HG02610 (cell line): ENCODE data around the gene COX4I1.

Source experiments
- ATAC-seq: cut with Tn5 transposase; IDR thresholded peaks from one replicate; pipeline ENCODE4 v1.9.1; 2021; ENCODE audit warnings: mild to moderate bottlenecking, moderate library complexity; ENCODE audit not compliant: unreplicated experiment

Gene COX4I1

DNA sequence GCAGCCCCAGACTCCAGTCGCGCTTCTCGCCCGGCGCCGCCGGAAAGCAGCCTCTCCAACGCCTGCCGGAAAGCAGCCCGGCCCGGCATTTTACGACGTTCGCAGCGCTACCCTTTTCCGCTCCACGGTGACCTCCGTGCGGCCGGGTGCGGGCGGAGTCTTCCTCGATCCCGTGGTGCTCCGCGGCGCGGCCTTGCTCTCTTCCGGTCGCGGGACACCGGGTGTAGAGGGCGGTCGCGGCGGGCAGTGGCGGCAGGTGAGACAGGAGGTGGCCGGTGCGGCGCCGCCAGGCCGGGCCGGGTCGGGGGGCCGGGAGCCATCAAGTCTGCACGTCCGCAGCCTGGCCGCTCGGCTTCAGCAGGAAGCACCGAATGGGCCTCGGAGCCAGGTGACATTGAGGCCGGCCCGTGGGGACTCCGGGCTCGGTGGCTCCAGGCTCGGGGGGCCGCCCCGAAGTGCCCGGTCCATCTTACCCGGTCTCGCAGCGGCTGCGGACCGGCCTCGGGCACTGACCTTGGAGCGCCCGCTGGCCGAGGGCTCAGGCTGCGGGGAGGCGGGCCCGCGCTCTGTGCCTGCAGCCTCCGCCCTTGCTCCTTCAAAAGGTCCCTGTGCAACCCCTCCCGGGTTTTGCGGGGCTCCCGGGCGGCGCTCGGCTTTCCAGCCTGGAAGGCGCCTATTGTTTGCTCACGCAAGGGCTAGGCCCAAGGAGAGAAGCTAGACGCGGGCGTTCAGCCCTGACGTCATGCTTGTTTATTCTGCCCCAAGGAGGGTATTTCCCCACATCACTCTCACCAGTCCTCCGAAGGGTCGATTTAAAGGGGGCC is at the start of gene COX4I1, which contains the start of gene EMC8:
Gene COX4I1 (plus strand): TSS at position 199 of the 824 bp plus-strand sequence. CDS start 1,511 bp downstream, outside the sequence.
Gene EMC8 (minus strand): TSS at position 48 of the 824 bp plus-strand sequence. CDS start 249 bp downstream, outside the sequence.
- peak; percentile 80 for ATAC-seq

- no peak for ATAC-seq
Observed at GRCh38 chr16:85749771-85750145, 49.7 kb upstream of the COX4I1 start.

- ATAC-seq, result no peak
Observed at GRCh38 chr16:85750146-85750826, 49.2 kb upstream of the COX4I1 start.

DNA sequence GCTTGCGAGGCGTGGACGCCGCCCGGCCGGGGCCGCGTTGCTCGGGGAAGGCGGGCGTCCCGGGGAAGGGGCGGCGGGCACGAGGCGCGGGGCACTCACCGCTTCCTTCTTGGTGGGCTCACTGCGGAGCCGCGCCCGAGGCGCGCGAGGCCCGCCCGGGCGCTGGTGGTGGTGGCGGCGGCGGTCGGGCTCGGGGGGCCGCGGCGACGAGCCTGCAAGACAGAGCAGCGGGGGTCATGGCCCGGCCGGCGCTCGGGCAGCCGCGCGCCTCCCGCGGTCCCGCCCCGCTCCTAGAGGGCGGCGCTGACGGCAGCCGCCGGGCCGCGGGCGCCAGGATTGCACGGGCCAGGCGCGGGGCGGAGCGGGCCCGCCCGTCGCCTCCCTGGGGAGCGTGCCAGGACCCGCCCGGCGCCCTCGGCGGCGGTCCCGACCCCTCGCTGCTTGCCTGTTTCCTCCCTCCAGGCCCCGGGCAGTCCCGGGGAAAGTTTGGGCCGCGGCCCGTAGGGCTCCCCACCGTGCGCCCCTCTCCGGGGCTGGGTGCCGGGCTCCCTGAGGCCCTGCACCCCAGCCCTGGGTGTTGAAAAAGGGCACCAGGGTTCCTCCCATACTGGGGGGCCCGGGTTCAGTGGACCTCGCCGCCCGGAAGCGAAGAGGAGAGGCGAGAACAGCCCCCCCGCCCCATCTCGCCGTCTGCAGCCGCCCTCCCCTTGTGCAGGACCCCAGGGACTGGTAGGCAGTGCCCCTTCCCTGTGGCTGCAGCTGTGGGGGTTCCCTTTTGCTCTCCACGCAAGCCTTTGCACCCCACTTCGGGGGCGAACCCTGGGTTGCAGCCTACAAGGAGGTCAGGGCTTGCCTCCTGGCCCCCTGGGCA is 48.4 kb upstream of the COX4I1 start, which contains the start of gene C16orf74:
Gene C16orf74 (minus strand): TSS at position 270 of the 871 bp plus-strand sequence. CDS start 15,879 bp downstream, outside the sequence.
- ATAC-seq, result peak; percentile 43

DNA sequence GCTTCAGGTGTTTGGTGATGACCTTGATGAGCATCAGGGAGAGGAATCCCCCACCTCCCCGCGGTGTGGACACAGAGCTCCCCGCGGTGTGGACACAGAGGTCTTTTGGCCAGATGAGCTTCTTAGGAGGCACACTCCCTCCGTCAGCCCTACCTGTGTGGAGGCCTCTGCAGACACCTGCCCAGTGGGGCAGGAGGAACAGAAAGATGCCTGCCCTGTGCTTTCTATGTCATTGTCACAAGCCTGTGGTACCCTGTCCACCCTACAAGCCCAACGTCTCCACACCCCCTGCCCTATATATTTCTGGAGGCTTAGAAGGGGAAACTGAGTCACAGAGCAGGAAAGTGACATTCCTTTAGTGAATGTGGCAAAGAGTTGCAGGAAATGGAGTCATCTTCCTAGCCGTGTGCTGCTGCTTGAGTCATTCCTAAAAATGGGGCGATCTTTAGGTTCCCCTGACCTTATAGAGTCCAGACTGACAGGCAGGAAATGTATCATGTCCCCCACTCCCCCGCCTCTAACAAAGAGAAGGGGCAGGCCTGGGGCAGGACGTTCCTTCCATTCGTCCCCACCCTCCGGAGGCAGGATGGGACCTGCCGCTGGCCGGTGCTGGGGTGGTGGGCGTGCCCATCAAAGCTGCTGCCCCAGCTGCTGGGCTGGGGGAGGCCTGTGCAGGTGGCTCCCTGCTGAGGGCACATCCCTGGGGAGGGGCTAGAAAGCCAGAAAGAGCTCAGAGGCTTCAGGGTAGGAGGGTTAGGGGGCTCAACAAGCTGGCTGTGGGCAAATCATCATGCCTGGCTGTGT is 47.6 kb upstream of the COX4I1 start:
- ATAC-seq, result no peak

DNA sequence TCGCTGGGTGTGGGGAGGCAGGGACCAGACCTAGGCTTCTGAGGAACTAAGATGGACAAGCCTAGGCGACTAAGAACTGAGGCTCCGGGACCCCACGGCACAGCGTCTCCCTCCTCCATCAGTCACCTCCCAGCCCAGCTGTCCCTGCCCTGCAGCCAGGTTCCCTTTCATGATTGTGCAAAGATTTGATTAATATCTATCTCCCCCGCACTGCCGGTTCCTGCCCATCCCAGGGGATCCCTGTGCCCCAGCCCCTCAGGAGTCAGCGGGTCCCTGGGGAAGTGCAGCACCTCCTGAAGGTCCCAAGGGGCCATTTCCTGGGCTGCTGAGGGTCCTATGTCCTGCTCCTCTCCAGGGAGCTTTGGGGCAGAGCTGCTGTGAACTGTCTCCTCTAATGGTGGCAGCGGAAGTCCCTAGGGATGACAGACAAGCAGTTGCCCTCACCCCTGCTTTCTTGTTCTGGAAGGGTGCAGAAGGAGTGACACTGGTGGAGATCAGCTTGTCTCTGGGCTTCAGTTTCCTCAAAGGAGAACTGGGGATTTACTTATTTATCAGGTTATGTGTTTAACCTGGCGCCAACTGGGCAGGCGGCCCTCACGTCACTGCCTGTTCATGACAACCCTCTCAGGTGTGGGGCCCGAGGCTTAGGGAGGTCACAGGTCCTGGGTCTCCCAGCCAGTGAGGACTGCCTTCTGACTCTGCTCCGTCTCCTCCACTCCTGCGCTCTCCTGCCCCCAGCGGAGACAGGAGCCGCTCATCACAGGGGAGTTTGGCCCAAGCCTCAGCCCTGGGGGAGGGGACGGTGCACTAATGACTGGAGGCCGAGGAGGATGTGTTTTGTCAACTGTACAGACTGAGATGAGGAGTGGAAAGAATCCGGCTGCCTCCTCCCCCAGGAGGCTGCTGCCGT is 46.7 kb upstream of the COX4I1 start:
- no peak for ATAC-seq

DNA sequence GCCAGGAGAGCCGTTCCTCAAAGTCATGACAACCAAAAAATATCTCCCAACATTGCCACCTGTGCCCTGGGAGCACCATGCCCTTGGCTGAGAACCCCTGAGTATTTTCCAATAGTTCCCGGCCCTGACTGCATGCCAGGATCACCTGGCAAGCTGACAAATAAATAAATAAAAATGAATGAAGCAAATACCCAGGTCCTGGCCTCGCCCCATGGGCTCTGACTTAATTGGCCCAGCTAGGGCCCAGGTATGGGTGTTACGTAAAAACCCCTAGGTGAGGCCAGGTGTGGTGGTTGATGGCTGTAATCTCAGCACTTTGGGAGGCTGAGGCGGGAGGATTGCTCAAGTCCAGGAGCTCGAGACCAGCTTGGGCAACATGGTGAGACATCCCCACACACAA is 45.9 kb upstream of the COX4I1 start:
- ATAC-seq, result no peak

DNA sequence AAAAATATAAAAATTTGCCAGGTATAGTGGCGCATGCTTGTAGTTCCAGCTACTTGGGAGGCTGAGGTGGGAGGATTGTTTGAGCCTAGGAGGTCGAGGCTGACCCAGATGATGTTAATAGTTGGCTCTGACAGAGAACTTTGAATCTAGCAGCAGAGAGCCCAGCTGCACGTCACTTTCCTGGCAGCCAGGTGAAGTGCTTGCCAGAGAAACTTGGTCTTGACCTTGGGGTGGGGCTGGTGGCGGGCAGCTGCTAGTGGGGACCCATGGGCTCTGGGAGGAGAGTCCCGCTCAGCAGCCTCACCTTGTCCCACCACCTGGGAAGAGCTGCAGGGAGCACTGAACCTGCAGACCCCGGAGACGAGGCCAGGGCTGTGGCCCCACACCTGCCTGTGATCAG is 45.5 kb upstream of the COX4I1 start:
- no peak for ATAC-seq

DNA sequence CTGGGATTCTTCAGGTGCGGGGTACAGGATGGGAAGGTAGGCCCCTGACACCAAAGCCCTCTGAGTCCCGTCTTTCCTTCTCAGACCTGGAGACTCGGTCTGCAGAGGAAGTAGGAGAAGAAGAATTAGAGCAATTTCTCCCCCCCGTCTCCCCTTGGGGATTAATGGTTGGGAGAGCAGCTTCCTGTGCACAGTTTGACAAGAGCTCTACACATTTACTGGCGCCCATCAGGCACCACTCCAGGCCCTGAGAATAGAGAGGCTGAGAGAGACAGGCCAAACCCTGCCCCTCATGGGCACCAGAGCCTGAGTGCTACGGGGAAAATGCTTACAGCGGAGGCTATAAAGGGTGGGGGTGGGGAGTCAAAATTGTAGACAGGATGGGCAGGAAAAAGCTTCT is 45.1 kb upstream of the COX4I1 start:
- no peak for ATAC-seq

DNA sequence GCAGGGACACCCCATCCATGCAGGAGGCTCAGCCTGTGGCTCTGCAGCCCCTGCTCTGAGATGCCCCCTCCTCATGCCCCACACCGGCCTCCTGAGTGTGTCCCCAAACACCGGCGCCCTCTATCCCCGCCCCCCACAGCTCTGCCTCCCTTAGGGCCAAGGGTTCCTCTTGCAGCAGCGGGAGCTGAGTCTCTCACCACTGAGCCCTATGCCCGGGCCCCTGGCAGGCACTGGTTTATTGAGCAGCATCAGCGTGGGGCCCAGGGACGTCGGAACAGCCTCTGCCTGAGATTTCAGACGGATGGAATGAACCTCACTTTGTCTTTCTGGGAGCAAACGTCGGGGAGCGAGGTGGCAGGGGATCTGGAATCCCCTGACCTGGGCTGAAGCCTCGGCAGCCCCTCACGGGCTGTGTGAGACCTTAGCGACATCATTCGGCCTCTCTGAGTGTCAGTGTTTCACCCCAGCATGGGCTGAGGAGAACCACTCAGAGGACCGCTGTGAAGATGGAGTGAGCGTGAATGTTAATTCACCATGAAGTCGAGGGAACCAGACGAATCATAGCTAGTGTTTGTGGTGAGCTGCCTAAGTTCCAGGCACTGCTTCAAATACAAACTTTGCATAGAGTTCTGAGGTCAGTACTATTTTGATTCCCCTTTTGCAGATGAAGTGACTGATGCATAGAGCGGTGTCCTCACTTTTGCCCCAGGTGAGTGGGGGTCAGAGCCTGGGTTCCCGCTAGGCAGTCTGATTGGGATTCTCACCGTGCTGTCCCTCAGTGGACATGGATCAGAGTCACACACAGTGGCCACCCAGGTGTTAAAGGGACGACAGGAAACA is 43.3 kb upstream of the COX4I1 start:
- peak; percentile 58 for ATAC-seq

GRCh38 chr16:85757341-85757822 is 42.1 kb upstream of the COX4I1 start:
- ATAC-seq, result peak; percentile 31

DNA sequence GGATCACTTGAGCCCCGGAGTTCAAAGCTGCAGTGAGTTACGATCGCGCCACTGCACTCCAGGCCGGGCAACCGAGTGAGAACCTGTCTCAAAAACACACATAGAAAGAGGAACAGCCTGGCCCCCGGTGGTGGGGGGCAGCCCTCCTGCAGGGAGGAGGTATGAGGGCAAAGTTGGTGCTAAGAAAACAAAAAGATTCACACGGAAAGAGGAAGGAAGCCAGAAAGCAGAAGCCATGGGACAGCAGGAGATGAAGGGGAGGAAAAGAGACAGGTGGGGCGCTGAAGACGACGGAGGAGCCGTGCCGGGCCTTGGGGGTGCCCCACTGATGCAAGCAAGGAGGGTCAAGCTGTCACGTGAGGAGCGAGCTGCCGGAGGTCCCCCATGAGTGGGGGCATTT is 40.4 kb upstream of the COX4I1 start:
- no peak for ATAC-seq

DNA sequence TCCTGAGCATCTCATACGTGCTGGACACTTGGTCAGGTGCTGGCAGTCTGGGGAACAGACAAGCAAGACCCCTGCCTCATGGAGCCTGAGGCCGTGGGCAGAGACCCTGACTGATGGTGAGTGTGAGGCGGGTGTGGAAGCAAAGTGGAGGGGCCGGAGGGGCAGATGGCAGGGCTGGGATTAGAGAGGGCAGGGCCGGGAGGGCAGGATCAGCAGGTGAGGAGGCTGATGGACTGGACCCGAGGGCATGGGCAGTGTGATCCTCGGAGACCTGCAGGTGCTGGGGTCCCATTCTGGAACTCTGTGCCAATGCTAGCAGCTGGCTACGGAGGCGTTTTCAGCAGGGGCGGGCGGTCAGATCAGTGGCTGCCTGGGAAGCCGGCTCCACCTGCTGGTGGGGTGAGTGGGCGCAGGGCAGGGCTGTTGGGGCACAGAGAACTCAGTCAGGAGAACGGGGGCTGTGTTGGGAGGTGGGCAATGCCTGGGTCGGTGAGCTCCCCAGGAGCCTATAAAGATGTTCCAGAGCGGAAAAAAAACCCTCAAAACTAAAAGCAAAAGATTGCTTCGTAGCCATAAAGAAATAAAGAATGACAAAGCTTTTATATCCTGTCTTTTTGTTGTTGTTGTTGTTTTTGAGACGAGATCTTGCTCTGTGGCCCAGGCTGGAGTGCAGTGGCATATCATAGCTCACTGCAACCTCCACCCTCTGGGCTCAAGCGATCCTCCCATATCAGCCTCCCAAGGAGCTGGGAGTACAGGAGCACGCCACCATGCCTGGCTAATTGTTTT is 39.7 kb upstream of the COX4I1 start:
- no peak for ATAC-seq

DNA sequence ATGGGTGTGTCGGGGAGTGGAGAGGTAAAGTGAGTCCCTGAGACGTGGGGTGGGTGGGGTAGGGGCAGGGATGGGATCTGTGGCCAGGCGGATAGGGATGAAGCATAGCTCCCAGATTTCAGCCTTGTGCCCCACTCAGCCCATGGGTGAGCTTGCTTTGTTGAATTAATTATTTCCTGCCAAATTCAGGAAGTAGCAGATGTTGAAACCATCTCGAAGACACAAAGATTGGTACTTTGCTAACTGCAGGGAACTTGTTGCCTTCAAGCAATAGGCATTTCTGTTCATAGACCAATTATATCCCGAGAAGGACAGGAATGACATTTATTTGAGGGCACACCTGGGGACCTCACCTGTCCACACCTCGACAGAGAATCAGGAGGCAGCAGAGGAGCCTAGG is 37.6 kb upstream of the COX4I1 start:
- ATAC-seq, result no peak

DNA sequence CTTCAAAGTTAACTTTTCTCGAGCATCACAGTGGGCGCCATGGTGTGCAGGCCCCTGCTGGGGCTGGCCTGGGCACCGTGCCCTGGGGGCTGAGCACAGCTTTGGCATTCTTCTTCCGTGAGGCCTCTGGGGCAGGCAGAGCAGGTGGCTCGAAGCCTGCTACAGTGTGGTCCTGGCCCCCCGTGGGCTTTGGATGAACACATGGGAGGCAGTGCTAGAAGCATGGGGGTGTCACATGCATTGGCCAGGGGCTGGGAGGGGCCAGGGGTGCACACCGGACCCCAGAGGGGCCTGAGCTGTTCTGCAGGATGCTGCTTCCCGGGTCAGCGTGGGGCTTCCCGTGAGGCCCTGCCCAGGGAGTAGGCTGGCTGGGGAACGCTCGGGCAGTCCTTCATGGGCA is 36.5 kb upstream of the COX4I1 start:
- ATAC-seq, result no peak

DNA sequence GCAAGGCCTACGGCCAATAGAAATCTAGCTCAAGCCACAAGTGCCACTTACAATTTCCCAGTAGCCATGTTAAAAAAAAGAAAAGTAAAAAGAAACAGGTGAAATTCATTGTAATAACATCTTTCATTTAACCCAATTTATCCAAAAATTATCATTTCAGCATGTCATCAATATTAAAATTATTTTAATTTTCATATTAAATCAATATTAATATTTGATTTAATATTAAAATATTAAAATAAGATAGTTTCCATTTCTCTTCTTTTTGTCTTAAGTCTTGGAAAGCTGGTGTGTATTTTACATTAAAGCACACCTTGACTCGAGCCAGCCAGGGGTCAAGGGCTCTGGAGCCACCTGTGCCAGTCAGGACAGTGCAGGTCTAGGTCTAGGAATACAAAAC is 35.9 kb upstream of the COX4I1 start:
- no peak for ATAC-seq

- ATAC-seq, result no peak
Observed at GRCh38 chr16:85765211-85765610, 34.3 kb upstream of the COX4I1 start.
